22Rv1 (cell line): Measurements from ENCODE around the gene RANBP17.

Experiments
- H3K27ac ChIP-seq: fragments of 450-650 bp; 2 replicates; pipeline ENCODE4 v1.5.1; 2017
- CTCF ChIP-seq: fragments of 450-650 bp; IDR thresholded peaks from 2 replicates; pipeline ENCODE4 v1.5.1; 2017; ENCODE audit warnings: mild to moderate bottlenecking
- ZFX ChIP-seq: fragments of 450-650 bp; IDR thresholded peaks from 2 replicates; pipeline ENCODE4 v1.6.1; 2017; ENCODE audit warnings: antibody characterized with exemption, borderline replicate concordance

Gene RANBP17

GRCh38 chr5:171299228-171299627 lies 437.4 kb downstream of the RANBP17 start:
- H3K27ac ChIP-seq = no peak overlapping the region
- TF ChIP-seq CTCF (no peak), ZFX (no peak)

DNA sequence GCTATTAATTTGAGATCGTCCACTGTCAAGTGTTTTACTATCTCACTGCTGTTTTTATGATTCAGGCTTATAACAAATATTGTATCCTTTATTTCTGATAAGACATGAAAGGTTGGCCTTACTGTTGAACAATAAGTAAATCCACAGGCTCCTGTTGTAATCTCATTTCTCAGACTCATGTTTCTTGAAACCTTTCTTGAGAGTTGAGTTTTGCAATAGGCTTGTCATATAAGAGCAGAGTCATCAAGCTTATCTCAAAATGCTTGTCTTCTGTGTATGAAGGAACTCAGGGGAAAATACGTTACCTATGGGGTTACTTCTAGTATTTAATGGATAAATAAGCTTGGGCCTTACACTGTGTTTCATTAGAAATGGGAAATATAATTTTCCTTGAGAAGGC lies 438.0 kb downstream of the RANBP17 start:
- TF ChIP-seq CTCF (no peak), ZFX (no peak)
- no peak overlapping the region for H3K27ac ChIP-seq

- H3K27ac ChIP-seq = no peak overlapping the region
- TF ChIP-seq ZFX = no peak
- no peak for TF ChIP-seq CTCF
Observed at GRCh38 chr5:171300358-171300757, 438.5 kb downstream of the RANBP17 start.

DNA sequence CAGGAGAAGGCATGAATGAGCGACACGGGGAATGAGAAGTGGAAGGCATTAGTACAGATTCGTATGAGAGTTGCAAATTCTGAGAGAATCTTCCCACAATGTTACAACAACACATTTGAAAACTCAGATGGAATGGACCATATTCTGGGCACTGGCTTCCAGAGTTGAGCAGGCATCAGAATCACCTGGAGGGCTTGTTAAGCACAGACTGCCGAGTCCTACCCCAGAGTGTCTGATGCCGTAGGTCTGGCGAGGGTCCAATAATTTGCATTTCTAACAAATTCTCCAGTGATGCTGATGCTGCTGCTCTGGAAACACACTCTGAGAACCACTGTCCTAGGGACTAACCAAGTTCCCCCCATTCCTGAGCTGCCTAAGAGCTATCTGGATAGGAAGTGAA lies 444.3 kb downstream of the RANBP17 start:
- H3K27ac ChIP-seq = no peak overlapping the region
- TF ChIP-seq ZFX (no peak), CTCF (no peak)

DNA sequence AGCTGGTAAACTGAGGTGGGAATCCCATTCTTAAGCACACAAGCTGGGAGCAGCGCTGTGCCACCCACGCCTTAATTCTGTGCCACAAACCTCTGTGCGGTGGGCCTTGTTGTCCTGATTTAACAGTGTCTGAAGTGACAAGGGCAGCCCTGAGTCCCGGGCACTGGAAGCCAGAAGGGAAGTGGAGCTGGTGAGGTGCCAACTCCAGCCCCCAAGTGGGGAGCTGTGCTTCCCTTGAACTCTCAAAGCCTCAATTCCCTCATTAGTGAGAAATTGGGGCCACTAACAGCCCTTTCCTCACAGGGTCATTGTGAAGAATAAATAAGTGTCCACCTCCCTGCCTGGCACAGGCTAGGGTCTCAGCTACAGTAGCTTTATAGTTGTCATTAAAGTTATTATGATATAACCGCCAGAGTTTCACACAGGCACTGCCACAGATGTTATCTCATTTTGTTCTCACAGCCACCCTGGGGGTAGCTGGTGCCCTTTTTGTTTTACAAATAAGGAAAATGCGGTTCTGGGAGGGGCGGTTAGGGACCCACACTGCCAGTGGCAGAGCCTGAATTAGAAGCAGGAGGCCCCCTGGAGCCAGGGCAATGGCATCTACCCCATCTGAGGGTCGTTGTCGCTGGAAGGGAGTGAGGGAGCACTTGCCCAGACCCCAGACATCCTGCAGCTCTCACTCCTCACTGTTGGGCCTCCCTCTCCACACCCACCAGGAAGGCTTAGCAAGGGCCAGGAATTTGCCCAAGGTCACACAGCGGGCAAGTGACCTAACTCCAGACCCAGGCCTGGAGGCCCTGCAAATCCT lies 445.2 kb downstream of the RANBP17 start:
- H3K27ac ChIP-seq = no peak overlapping the region
- TF ChIP-seq CTCF = no peak
- no peak for TF ChIP-seq ZFX

DNA sequence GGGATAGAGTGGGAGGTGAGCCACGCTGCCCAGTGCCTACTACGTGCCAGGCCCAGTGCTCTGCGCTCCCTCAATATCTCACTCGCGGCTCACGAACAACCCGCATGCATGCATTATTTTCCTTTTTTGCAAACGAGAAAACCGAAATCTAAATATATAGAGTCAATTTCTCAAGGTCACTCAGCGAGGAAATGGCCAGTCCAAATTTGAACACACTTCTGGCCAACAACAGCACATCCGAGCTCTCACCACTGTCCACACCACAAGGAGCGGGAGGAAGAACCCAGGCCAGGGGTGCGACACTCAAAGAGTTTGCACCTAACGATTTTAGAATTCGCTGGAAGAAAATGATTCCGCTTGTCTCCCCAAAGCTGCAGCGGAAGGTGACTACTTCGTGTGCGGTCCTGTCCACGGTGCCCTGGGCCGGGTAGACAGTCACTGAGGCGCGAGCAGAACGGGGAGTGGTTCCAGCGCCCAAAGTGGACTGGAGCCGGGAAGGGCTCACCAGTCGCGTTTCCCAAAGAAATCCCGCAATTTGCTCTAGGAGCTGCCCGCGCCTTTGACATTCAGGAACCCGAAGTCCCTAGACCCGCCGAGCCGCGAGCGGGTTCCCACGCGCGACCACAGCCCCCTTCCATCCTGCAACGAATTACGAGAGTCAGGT lies 446.1 kb downstream of the RANBP17 start:
- no peak overlapping the region for H3K27ac ChIP-seq
- TF ChIP-seq CTCF = no peak
- TF ChIP-seq ZFX = no peak

- TF ChIP-seq CTCF = no peak
- no peak for TF ChIP-seq ZFX
- no peak within 1 kb of the TSS for H3K27ac ChIP-seq
Observed at GRCh38 chr5:171308453-171309275, 446.8 kb downstream of the RANBP17 start, which contains the start of gene TLX3. Gene TLX3 (plus strand): TSS chr5:171309248. CDS start chr5:171309366, 118 bp downstream.
